Fibroblast of skin of right biceps (primary cell): ENCODE data around the gene ARL4D.
"Not testable (repeated sequence)": the region's sequence is repeated elsewhere in the genome, so short reads cannot be mapped to it uniquely, and the experiment has no call there.

Experiments used
- DNase-seq: peaks from one replicate; pipeline ENCODE4 v3.0.0-alpha.2; 2013

The ARL4D gene, protein sequence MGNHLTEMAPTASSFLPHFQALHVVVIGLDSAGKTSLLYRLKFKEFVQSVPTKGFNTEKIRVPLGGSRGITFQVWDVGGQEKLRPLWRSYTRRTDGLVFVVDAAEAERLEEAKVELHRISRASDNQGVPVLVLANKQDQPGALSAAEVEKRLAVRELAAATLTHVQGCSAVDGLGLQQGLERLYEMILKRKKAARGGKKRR

DNA sequence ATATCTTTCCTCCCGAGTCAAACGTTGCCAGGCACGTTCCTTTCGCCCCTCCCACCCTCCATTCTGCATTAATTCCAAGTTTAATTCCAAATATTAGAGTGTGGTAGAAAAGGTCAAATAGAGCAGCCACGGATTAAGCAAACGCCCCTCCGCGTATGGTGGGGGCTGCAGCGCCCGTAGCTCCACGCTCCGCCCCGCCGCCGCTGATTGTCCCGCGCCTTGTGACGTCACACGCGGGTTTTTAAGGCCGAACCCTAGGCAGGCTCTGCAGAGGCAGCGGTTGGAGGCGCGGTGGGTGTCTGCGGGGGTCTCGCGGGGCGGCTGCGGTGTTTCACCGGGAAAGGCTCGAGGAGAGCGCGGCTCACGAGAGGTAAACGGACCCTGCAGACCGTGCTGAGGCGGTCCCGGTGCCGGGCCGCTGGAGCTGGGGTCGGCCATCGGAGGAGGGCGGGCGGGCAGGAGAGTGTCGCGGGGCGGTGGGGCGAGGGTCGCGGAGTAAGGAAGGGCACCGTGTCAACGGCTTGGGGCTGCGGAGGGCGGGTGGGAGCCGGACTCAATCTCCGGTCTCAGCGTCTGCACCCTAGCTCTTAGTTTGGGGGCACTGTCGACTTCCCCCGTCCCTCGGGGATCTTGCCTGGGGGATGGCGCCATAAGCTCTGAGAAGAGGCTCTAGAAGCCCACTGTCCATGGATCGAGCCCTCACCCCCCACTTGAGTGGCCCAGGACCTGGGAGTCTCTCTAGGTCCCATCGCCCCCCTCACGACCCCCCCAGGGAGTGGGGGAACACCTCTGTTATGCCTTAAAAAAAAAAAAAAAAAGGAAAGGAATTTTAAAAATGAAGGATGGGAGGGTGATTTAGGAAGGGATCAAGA lies at the start of gene ARL4D:
TSS of gene ARL4D (plus strand) at position 270 of the 872 bp plus-strand sequence. CDS start 740 bp downstream, outside the sequence.
- peak; percentile 83 for DNase-seq

DNA sequence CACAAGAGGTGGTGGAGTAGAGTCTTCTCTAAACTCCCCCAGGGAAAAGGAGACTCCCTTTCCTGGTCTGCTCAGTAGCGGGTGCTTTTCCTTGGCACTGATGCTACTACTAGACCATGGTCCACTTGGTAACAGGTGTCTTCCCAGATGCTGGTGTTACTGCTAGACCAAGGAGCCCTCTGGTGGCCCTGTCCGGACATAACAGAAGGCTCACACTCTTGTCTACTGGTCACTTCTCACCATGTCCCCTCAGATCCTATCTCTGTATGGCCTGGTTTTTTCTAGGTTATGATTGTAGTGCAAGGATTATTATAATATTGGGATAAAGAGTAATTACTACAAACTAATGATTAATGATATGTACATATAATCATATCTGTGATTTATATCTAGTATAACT lies 49.7 kb upstream of the ARL4D start:
- DNase-seq, result no peak

DNA sequence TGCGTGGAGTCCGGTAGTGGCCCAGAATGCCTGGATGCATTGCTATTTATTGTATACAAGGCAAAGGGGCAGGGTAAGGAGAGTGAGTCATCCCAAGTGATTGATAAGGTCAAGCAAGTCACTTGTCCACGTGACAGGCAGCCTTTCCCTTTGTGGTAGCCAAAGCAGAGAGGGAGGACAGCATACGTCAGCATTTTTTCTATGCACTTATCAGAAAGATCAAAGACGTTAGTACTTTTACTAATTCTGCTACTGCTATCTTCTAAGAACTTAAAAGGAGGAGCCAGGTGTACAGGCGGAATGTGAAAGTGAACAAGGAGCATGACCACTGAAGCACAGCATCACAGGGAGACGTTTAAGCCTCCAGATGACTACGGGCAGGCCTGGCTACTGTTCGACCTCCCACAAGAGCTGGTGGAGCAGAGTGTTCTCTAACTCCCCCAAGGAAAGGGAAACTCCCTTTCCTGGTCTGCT lies 47.9 kb upstream of the ARL4D start:
- no peak for DNase-seq

DNA sequence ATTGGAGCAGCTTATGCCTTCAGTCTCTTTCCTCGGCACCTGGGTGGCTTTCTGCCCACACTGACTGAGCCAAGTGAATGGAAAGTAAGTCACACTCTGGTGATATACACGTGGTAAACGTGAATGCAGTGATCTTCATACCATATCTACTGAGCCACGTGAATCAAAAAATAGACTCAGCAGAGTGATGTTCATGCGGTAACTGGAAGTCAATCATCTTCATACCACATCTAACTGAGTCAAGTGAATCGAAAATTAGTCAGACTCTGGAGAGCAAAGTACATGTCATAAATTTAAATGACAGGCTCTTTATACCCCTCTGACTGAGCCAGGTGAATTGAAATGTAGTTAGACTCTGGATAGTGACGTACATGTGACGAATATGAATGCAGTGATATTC lies 47.1 kb upstream of the ARL4D start:
- peak; percentile 42 for DNase-seq

DNA sequence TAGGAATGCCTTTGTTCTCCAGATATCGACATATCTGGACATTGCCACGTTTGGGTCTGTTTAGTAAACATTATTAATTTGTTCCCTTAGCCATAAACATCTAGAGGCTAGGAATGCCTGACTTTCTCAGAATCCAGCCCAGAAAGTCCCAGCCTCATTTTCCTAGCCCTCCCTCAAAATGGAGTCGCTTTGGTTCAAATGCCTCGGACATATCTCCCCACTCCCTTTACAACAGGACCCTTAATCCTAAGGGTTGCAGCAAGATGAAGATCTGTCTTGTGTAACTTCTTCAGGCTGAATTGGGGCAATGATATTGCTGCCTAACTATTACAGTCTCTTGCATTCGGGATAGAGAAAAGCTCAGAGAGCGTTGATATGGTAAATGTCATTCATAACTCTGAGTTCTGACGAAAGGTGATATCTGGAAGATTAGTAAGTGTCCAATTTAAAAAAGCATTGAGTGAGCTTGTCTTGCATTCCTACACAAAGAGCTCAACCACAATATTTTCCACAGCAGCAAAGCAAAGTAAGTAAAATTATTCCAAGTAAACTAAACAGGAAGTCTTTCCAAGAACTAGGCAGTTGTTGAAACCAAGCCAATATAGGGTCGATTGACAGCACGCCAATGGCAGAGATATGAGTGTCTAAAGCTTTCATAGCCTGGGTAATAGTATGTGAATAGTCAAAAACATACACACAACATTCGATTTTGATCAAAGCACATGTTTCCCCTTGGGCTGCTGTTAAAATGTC lies 46.0 kb upstream of the ARL4D start:
- no peak for DNase-seq

DNA sequence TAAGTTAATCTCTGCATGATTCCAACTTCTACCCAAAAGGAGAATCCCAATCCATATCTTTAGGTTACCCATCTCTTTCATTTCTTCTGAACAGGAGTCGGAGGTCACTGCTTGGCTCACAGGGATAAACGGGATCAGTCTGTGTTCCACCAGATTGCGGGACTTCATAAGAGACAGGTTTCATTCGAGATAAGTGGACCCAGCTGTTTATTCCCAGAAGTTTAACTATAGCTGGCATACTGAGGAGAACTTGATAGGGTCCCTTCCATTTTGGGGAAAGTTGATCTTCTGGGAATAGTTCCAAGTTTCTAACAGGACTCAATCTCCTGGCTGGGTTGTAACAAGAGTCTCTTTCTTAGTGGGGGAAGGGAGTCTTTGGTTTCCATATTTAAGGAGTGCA lies 45.4 kb upstream of the ARL4D start:
- no peak for DNase-seq

DNA sequence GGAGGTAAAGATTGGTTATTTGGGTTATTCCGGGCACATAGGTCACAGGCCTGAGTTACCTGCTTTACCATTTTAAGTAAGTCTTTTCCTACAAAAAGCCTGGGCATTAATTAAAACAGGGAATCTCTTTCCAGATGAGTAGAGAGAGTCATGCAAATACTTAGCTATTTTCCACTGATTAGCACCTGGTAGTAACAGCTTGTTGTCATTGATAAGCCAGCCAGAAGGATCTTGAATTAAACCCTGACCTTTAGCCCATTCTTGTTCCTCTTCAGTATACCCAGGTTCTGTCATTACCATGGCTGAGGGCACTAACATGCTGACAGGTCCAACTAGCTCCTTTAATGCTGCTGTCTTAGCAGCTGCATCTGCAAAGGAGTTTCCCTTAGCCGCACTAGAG lies 44.4 kb upstream of the ARL4D start:
- no peak for DNase-seq

DNA sequence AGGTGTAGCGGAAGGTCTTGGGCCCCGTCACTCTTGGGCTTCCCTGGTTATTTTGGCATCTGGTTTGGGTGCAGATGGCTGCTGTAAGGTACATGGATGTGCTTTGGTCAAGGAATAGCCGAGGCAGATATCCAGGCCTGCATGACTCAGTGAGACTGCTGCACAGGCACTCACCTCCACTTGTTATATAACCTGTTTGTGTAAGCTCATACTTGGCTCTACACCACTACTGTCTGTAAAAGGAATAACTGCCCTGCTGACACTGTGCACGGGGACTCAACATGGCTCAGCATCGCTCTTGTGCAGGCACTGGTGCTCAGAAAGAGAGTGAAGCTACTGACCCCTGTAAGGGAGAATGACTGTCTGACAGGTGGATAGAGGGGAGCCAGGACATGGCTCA lies 42.3 kb upstream of the ARL4D start:
- no peak for DNase-seq

DNA sequence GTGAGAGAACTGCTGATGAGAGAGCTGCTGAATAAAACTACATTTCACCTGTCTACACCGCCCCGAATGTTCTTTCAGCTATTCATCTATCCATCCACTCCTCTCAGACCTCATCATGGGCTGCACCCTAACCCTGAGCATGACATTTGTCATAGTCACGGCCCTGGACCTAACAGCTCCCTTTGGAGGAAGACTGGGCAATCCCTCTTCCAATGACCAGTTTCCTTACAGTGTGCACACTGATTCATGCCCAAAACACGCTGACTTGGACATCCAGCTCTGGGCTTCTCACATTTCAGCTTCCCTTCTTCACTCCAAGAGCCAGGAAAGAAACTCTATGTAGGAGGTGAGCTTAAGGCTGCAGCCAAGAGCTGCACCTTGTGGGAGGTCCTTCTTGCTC lies 41.8 kb upstream of the ARL4D start:
- peak; percentile 86 for DNase-seq

DNA sequence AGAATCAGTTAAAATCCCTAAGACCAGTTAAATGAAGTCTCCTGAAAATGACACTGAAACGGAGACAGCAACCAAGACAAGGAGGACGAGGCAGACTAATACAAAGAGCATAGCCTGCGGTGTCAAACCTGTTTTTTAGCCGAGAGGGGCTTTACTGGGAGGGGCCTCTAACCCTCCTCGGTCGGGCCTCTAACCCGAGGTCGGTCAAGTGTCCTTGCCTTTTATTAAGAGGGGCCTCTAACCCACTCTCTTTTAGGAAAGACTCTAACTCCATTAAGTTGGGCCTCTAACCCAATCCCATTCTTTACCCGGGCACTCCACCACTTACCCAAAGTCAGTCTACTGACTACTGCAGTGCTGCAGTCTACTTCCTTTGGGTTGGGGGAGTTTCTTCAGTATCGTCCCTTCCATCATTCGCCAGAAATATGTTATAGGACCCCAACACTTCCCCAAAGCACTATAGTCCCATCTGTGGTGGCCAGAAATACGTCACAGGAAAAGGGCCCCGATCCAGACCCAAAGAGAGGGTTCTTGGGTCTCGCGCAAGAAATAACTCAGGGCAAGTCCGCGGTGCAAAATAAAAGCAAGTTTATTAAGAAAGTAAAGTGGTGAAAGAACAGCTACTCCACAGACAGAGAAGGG lies 39.2 kb upstream of the ARL4D start:
- DNase-seq, result no peak

DNA sequence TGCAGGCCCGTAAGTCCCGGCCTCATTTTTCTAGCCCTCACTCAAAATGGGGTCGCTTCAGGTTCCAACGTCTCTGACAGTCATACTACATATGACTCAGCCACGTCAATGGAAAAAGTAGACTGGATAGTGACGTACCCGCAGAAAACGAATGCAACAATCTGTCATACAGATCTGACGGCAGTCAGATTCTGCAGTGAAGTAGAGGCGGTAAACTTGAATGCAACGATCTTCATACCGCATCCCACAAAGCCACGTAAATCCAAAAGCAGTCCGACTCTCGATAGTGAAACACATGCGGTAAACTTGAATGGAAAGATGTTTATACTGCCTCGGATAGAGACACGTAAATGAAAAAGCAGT lies 38.4 kb upstream of the ARL4D start:
- DNase-seq, result peak; percentile 90

DNA sequence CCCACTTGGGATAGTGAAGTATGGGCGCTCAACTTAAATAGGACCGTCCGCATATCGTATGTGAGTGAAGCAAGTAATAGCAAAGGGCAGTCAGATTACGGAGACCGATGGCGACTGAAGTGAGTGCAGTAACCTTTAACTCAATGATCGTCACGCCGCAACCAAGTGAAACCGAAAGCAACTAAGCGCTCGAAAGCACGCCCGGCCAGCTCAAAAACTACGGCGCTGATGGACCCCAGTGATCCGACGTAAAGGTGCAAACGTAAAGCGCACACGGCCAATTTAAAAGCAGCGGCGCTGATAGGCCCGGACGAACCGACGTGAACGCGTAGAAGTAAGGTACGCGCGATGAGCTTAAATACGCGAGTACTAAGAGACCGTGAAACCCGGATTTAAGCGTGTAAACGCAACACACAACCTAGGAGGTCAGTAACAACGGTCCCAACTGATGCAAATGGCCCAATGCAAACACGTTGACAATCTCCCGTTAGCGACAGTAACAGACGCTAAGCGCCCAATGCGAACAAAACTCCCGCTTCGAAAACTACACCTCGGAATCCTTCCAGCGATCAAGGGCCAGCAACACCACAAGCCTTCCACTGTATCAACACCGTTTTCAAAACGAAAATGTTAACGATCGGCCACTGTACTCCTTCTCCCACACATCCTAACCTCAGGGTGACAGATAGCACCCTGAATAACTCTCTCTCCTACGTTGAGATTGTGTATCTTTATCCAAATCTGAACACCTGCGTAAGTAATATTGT lies 37.9 kb upstream of the ARL4D start:
- peak; percentile 100 for DNase-seq

DNA sequence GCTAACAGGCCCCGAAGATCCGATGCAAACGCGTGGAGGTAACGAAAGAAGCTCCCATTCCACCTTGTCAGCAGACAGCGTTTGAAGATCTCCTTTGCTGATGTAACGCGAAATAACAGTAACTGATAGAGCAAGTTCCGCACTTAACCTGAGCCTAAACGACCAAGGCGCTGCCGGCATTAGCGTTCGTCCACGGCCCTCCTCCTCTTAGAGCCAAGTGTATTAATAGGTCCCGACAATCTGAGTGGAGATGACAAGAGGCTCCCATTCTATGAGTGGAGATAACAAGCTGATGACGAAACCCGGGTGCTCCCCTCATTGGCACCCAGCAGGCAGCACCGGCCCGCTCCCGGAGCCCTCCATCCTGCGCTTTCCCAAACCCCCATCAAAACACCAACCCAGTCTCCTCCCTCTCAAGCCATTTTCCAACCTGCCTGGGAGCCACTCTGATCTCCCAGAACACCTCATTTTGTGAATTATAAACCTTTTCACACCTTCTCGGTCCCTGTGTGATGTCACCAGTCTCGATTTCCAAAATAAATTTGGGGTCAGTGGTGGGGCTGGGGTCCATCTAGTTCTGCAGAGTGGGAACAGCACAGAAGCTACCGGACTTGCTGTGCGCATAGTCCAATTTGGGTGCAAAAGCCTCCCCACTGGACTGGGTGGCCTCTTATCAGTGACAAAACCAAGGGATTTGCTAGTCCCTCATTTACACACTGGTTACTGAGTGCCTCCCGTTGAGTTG lies 35.4 kb upstream of the ARL4D start:
- DNase-seq, result no peak

DNA sequence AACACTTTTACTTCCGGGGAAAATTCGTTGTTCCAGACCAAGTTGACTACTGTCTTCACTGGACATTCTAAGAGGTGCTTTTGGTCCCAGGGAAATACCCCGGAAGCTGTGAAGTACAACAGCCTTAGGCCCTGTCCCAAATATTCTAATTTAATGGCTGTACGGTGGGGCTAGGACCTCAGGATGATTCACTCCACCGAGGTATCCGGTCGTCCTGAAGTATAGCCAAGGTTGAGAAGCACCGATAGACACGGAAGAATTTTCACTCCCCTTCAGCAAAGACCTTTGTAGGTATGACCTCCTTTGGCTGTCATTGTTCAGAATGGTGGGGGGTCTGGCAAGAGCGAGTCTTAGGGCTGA lies 34.9 kb upstream of the ARL4D start:
- no peak for DNase-seq

DNA sequence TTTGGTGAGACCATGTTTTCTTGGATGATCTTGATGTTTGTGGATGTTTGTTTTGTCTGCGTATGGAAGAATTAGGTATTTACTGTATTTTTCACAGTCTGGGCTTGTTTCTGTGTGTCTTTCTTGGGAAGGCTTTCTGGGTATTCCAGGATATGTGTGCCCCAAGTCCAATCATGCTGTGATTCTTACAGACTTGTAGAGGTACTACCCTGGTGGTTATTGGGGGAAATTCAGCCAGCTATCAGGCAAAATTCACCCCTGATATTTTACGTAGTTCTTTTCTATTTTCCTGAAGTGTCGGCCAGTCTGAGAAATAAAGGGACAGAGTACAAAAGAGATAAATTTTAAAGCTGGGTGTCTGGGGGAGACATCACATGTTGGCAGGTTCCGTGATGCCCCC lies 33.4 kb upstream of the ARL4D start:
- DNase-seq, result no peak

DNA sequence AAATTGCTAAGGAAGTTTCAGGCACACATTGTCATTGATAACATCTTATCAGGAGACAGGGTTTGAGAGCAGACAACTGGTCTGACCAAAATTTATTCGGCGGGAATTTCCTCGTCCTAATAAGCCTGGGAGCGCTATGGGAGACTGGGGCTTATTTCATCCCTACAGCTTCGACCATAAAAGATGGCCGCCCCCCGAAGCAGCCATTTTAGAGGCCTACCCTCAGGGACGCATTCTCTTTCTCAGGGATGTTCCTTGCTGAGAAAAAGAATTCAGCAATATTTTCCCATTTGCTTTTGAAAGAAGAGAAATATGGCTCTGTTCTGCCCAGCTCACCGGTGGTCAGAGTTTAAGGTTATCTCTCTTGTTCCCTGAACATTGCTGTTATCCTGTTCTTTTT lies 32.9 kb upstream of the ARL4D start:
- DNase-seq, result not testable (repeated sequence)

DNA sequence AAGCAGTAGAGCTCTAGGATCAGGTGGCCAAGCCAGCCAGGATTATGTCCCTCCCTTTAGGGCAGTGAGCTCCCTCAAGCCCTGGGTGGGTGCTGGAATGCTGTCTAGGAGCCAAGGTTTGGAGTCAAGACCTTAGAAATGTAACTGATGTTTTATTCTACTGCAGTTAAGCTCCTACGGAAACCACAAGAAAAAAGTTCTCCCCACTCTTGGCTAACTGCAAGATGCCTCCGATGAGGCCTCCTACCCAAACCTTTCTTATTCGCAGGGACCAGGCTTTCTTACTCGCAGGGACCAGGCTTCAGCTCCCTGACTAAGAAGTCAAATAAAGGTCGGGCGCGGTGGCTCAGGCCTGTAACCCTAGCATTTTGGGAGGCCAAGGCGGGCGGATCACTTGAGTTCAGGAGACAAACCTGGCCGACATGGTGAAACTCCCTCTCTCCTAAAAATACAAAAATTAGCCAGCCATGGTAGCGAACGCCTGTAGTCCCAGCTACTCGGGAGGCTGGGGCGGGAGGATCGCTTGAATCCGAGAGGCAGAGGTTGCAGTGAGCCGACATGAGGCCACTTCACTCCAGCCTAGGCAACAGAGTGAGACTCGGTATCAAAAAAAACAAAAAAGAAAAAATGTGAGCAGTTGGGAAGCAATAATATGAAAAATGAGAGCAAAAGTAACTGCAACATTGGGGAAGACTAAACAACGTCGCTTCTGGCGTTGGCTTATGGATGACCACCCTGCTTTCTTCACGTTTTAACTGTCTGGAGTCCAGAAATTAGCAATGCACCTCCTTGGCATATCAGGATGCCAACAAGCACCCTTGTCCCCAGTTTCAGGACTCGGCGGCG lies 31.7 kb upstream of the ARL4D start:
- DNase-seq, result peak; percentile 53

DNA sequence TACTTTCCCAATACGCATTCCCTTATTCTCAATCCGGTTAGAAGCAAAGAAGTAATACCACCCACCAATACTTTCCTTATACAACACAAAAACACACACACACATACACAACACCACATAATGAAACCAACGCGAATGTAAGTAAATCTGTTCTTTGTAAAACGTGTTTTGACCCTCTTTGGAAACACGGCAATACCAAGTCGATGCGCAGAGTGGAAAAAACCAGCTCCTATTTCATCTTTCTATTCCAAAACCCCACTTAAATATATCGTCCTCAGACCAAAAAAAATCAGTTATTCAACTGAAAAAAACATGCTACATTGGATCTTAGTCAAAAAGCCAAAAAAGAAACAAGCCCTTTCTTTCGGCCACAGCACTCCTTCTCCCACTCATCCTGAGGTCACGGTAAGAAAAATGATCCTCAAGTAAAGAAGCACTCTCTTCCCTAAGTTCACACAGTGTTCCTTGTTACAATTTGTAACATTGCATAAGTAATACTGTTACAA lies 31.0 kb upstream of the ARL4D start:
- DNase-seq, result peak; percentile 95

DNA sequence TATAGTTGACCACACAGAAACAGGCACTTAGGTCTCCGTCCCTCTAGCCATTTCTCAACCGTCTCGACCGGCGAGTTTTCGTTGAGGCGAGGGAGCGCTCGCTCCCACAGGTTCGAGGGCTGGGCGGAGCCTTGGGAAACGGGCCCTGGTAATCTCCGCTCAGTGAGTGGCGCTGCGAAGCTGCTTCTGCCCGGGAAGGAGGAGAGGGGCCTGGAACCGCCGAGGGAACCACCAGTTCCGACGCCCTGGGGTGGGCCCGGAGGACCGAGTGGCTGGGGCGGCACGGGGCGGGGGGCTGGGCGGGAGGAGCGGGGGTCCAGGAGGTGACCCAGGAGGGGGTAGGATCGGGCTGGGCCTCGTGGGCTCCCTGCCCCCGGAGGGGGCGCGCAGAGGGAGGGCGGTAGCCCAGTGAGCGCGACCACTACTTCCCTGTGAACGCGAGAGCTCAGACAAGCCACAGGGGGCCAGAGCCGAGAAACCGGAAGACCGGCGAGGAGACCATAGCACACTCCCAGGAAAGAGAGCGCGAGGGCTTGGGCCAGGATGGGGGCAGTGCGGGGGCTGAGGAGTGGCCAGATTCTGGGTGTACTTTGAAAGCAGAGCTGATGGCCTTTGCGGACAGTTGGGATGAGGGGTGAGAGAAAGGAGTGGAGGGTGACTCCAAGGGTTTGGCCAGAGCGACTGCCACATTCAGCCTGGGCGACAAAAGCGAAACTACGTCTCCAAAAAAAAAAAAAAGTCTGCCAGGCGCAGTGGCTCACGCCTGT lies 29.9 kb upstream of the ARL4D start:
- peak; percentile 86 for DNase-seq

DNA sequence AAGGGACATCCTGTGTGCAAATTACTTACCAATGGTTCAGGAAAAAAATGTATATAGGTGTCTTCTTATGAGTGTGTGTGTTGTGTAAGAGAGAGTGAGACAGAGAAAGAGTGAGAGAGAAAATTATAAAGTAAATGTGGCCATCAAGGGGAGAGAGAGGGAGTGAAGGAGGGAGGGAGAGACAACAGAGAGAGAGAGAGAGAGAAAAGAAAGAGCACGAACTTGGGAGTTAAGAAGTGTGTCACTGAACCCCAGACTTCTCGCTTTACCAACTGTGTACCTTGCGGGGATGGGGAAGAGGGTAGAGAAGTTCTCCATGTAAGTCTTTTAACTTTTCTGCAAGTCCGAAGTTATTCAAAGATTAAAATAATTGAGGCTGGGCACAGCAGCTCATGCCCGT lies 28.8 kb upstream of the ARL4D start:
- DNase-seq, result no peak
